Body of pancreas (tissue), 4 donors: ENCODE results near the gene FOXC1.

Experiments
- POLR2A ChIP-seq, 3 donors: fragments of 450-650 bp; IDR thresholded peaks; one replicate each; pipeline ENCODE4 v1.6.1; 2016; ENCODE audit warnings: antibody characterized with exemption in 3 of 3, mild to moderate bottlenecking in 2 of 3
- TF ChIP-seq, protein P1 (sequence below), 7 experiments: fragments of 450-650 bp in 4 of 7; fragments of 200-600 bp in 3 of 7; sonication (generic) in 3 of 7; IDR thresholded peaks; one replicate each; pipeline ENCODE4 v1.5.1; 2016 to 2019; ENCODE audit warnings: antibody characterized with exemption in 7 of 7

DNA sequence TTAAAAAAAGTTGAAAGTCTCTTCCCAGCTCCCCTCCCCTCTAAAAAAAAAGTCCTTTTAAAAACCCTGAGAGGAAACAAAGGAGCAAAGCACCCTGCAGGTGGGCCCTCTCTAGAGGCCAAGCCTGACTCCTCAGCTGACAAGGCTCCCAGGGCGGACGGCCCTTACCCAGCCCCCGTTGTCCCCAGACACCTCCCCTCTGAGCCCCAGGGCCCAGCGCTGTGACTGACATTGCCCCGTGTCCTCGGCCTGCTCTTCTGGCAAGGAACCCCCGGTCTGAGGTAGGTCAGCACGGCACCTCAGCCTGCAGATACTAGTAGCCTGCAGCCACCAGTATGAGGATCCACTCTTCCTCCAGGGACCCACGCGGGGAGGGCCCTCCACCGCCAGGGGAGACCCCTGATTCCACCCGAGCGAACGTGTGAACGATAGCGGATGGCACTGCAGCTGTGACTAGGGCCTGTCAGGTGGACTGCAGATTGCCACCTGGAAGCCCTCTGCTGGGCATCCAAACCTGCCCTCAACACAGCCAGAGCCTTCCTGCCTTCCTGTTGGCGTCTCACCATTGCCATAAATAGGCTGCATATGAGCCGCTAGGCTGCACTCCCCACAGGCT, 34.2 kb downstream of the FOXC1 start:
- TF ChIP-seq, protein P1, sequence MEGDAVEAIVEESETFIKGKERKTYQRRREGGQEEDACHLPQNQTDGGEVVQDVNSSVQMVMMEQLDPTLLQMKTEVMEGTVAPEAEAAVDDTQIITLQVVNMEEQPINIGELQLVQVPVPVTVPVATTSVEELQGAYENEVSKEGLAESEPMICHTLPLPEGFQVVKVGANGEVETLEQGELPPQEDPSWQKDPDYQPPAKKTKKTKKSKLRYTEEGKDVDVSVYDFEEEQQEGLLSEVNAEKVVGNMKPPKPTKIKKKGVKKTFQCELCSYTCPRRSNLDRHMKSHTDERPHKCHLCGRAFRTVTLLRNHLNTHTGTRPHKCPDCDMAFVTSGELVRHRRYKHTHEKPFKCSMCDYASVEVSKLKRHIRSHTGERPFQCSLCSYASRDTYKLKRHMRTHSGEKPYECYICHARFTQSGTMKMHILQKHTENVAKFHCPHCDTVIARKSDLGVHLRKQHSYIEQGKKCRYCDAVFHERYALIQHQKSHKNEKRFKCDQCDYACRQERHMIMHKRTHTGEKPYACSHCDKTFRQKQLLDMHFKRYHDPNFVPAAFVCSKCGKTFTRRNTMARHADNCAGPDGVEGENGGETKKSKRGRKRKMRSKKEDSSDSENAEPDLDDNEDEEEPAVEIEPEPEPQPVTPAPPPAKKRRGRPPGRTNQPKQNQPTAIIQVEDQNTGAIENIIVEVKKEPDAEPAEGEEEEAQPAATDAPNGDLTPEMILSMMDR (IDR thresholded peaks at IDR 0.05): no peak
- TF ChIP-seq POLR2A (IDR thresholded peaks at IDR 0.05): no peak
